Epithelial cell of proximal tubule (primary cell): ENCODE results near the gene AEN. TPM values are rescaled to one million over a fixed set of nuclear protein-coding genes. Genes with fewer than 3 reads are reported as not detected.

Source experiments
- DNase-seq: peaks from one replicate; pipeline ENCODE4 v3.0.0-alpha.2; 2011; ENCODE audit warnings: low read depth
- H3K4me3 ChIP-seq: 2 replicates; pipeline ENCODE4 v1.5.1; 2011; ENCODE audit warnings: low read depth, mild to moderate bottlenecking, low read length
- total RNA-seq: library from RNA; depleted of rRNA; stranded (reverse); fragments of >200 nt; gene quantifications from 2 replicates; pipeline ENCODE4 v1.2.3, GENCODE V29; 2015
- TF ChIP-seq, protein P1 (sequence below): conservative IDR thresholded peaks from 2 replicates; pipeline ENCODE4 v1.5.1; 2012; ENCODE audit warnings: low read depth, mild to moderate bottlenecking, low read length

Gene AEN
- total RNA-seq, 1 donor from 2014 or later = 58.8 TPM

GRCh38 chr15:88586401-88587162 is 34.6 kb upstream of the AEN start:
- no peak for DNase-seq
- TF ChIP-seq, protein P1, sequence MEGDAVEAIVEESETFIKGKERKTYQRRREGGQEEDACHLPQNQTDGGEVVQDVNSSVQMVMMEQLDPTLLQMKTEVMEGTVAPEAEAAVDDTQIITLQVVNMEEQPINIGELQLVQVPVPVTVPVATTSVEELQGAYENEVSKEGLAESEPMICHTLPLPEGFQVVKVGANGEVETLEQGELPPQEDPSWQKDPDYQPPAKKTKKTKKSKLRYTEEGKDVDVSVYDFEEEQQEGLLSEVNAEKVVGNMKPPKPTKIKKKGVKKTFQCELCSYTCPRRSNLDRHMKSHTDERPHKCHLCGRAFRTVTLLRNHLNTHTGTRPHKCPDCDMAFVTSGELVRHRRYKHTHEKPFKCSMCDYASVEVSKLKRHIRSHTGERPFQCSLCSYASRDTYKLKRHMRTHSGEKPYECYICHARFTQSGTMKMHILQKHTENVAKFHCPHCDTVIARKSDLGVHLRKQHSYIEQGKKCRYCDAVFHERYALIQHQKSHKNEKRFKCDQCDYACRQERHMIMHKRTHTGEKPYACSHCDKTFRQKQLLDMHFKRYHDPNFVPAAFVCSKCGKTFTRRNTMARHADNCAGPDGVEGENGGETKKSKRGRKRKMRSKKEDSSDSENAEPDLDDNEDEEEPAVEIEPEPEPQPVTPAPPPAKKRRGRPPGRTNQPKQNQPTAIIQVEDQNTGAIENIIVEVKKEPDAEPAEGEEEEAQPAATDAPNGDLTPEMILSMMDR = no peak
- H3K4me3 ChIP-seq = no peak overlapping the region

DNA sequence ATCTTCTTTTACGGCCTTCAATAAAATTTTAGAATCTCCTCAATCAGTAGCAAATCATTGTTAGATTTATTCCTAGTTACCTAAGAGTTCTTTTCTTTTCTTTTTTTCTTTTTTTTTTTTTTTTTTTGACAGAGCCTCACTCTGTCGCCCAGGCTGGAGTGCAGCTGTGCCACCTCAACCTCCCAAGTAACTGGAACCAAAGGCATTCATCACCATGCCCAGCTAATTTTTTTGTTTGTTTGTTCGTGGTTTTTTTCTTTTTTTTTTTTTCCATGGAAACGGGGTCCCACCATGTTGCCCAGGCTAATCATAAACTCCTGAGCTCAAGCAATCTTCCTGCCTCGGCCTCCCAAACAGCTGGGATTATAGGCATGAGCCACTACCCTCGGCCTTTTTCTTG is 30.4 kb upstream of the AEN start:
- no peak for DNase-seq
- H3K4me3 ChIP-seq = no peak overlapping the region
- TF ChIP-seq, protein P1 = no peak

DNA sequence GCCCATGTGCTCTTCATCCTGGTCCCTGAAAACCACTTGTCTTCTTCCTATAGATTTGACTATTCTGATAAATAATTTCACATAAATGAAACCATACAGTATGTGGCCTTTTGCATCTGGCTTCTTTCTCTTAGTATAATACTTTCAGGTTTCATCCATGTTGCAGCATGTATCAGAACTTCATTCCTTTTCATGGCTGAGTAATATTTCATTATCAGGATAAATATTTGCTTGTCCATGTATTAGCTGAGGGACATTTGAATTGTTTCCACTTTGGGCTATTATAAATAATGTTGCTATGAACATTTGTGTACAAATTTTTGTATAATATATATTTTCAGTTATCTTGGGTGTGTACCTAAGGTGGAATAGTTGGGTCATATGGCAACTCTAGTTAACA is 29.8 kb upstream of the AEN start:
- TF ChIP-seq, protein P1 = no peak
- DNase-seq = no peak
- no peak overlapping the region for H3K4me3 ChIP-seq

DNA sequence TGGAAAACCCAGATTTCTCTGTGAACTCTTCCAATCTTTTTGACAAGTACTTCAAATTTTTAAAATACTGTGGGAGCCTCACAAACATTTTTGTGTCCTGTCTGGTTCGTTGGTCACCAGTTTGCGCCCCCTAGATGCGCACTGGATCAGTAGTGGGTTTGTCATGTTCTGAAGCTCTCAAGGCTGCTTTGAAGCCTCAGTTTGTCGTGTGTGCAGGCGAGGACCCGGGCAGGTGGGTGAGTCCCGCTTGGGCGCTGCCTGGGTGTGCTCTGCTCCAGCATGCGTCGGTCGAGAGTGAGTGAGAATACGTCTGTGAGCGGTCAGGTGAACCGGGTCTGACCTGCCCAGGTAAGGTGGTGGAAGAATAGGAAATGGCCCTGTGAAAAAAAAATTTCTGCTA is 17.3 kb upstream of the AEN start:
- DNase-seq = no peak
- TF ChIP-seq, protein P1 = no peak
- no peak overlapping the region for H3K4me3 ChIP-seq

- DNase-seq = no peak
- H3K4me3 ChIP-seq = no peak overlapping the region
- TF ChIP-seq, protein P1 = no peak
Measured at GRCh38 chr15:88604381-88605188, 16.6 kb upstream of the AEN start.

GRCh38 chr15:88605189-88606069 is 15.7 kb upstream of the AEN start:
- TF ChIP-seq, protein P1 = no peak
- no peak for DNase-seq

More at GRCh38 chr15:88605189-88606069, 15.7 kb upstream of the AEN start:
- H3K4me3 ChIP-seq = no peak overlapping the region
